Hepatocyte (in vitro differentiated cells): ENCODE results near the gene ATR. TPM values are rescaled to one million over a fixed set of nuclear protein-coding genes. Genes with fewer than 3 reads are reported as not detected.

ENCODE experiments used
- DNase-seq: peaks from one replicate; pipeline ENCODE4 v3.0.0-alpha.2; 2016; ENCODE audit warnings: low spot score
- H2AFZ ChIP-seq: fragments of 200-600 bp; sonication (generic); 2 replicates; pipeline ENCODE4 v1.6.0; 2016; ENCODE audit warnings: antibody characterized with exemption, mild to moderate bottlenecking
- H3K27ac ChIP-seq: fragments of 200-600 bp; sonication (generic); 2 replicates; pipeline ENCODE4 v1.5.1; 2016; ENCODE audit warnings: mild to moderate bottlenecking
- H3K27me3 ChIP-seq: fragments of 200-600 bp; sonication (generic); 2 replicates; pipeline ENCODE4 v1.6.1; 2016
- H3K36me3 ChIP-seq: fragments of 200-600 bp; sonication (generic); replicated peaks from 2 replicates; pipeline ENCODE4 v1.5.1; 2016; ENCODE audit warnings: low read depth; ENCODE audit not compliant: insufficient read depth
- H3K4me1 ChIP-seq: fragments of 200-600 bp; sonication (generic); 2 replicates; pipeline ENCODE4 v1.5.1; 2016; ENCODE audit warnings: mild to moderate bottlenecking, moderate library complexity; ENCODE audit not compliant: insufficient read depth
- H3K4me2 ChIP-seq: fragments of 200-600 bp; sonication (generic); 2 replicates; pipeline ENCODE4 v1.6.0; 2016
- H3K4me3 ChIP-seq: fragments of 200-600 bp; sonication (generic); 2 replicates; pipeline ENCODE4 v1.5.1; 2016; ENCODE audit warnings: mild to moderate bottlenecking
- H3K79me2 ChIP-seq: fragments of 200-600 bp; sonication (generic); 2 replicates; pipeline ENCODE4 v1.6.0; 2017; ENCODE audit warnings: mild to moderate bottlenecking
- H3K9me2 ChIP-seq: fragments of 200-600 bp; sonication (generic); replicated peaks from 2 replicates; pipeline ENCODE4 v1.6.0; 2017; ENCODE audit warnings: mild to moderate bottlenecking; ENCODE audit not compliant: insufficient read depth
- H3K9me3 ChIP-seq: fragments of 200-600 bp; sonication (generic); 2 replicates; pipeline ENCODE4 v1.5.1; 2016; ENCODE audit warnings: low read depth, mild to moderate bottlenecking
- H4K20me1 ChIP-seq: fragments of 200-600 bp; sonication (generic); 2 replicates; pipeline ENCODE4 v1.6.0; 2016; ENCODE audit warnings: mild to moderate bottlenecking; ENCODE audit not compliant: insufficient read depth, poor library complexity, severe bottlenecking
- CTCF ChIP-seq: fragments of 200-600 bp; sonication (generic); IDR thresholded peaks from 2 replicates; pipeline ENCODE4 v1.5.1; 2016; ENCODE audit warnings: antibody characterized with exemption, mild to moderate bottlenecking; ENCODE audit not compliant: poor library complexity
- EZH2 ChIP-seq: fragments of 200-600 bp; sonication (generic); IDR thresholded peaks from 2 replicates; pipeline ENCODE4 v1.6.1; 2016; ENCODE audit warnings: antibody characterized with exemption, mild to moderate bottlenecking, borderline replicate concordance
- EZH2phosphoT487 ChIP-seq: fragments of 200-600 bp; sonication (generic); IDR thresholded peaks from one replicate; pipeline ENCODE4 v1.6.1; 2018; ENCODE audit warnings: antibody characterized with exemption, mild to moderate bottlenecking, low read depth, moderate library complexity; ENCODE audit not compliant: unreplicated experiment, severe bottlenecking
- WGBS: methylation state at CpG from one replicate; pipeline ENCODE4 v1.1.6; 2016; ENCODE audit warnings: low lambda C conversion rate; ENCODE audit errors: missing lambda C conversion rate; 5-methylcytosine and 5-hydroxymethylcytosine counted together
- polyA plus RNA-seq: library from polyadenylated mRNA; unstranded; fragments of >200 nt; fragmentation: Nextera tagmentation; extraction: Ambion mirVana; gene quantifications from 2 replicates; pipeline ENCODE4 v1.2.1, GENCODE V29; 2016
- total RNA-seq: library from RNA; depleted of rRNA; stranded (reverse); fragments of >200 nt; gene quantifications from 2 replicates; pipeline ENCODE4 v1.2.3, GENCODE V29; 2014

The ATR gene
- total and polyA plus RNA-seq, 2 experiments from 2014 or later = 10.0 to 35.6 TPM

GRCh38 chr3:142523921-142524566, 54.5 kb downstream of the ATR start:
- 90% methylated on average over 4 of the region's 4 CpGs for WGBS
- no peaks in the 10 kb centered on the region for H3K36me3 ChIP-seq
- H3K9me3 ChIP-seq = no peaks in the 10 kb centered on the region
- H3K4me3 ChIP-seq = no peak overlapping the region
- H2AFZ ChIP-seq = no peak overlapping the region
- H3K27me3 ChIP-seq = no peaks in the 10 kb centered on the region
- H3K27ac ChIP-seq = no peak overlapping the region
- H3K4me2 ChIP-seq = no peak overlapping the region
- H4K20me1 ChIP-seq = no peaks in the 10 kb centered on the region
- no peaks in the 10 kb centered on the region for H3K79me2 ChIP-seq
- no peaks in the 10 kb centered on the region for H3K9me2 ChIP-seq
- DNase-seq = no peak
- TF ChIP-seq EZH2 = no peak
- no peak for TF ChIP-seq CTCF
- no peak for TF ChIP-seq EZH2phosphoT487
- no peaks in the 10 kb centered on the region for H3K4me1 ChIP-seq

GRCh38 chr3:142509079-142509478, 69.5 kb downstream of the ATR start:
- no peak overlapping the region for H3K4me2 ChIP-seq
- DNase-seq = no peak
- no peak overlapping the region for H2AFZ ChIP-seq
- no peaks in the 10 kb centered on the region for H3K9me2 ChIP-seq
- H3K27me3 ChIP-seq = no peaks in the 10 kb centered on the region
- H3K4me1 ChIP-seq = no peaks in the 10 kb centered on the region
- H3K9me3 ChIP-seq = no peaks in the 10 kb centered on the region
- no peaks in the 10 kb centered on the region for H3K36me3 ChIP-seq
- no peak overlapping the region for H3K27ac ChIP-seq
- WGBS = 100% methylated on average over 3 of the region's 3 CpGs
- TF ChIP-seq EZH2phosphoT487 = no peak
- no peak for TF ChIP-seq CTCF
- no peak for TF ChIP-seq EZH2
- H3K79me2 ChIP-seq = no peaks in the 10 kb centered on the region
- H3K4me3 ChIP-seq = no peak overlapping the region
- no peaks in the 10 kb centered on the region for H4K20me1 ChIP-seq

DNA sequence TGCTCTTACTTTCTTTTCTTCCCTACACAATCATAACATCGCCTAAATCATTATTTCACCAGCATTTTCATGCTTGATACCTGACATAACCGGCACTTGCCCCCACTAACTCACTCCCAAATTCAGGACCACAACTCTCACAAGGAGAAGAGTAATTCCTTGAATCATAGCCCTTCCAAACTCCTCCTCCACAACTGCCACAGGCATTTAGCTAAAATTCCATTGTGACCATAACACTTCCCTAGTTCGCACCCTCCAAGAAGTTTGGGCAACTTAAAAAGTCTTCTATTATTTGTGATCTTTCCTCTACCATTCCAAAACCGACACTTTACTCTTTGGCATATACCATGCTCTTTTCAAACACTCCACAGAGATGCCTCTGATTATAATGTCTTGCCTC, 71.3 kb downstream of the ATR start:
- Histone ChIP-seq H3K79me2 (no peaks in the 10 kb centered on the region), H3K4me1 (no peaks in the 10 kb centered on the region), H3K27ac (no peak overlapping the region), H3K4me2 (no peak overlapping the region), H4K20me1 (no peaks in the 10 kb centered on the region), H3K9me3 (no peaks in the 10 kb centered on the region), H3K27me3 (no peaks in the 10 kb centered on the region), H3K4me3 (no peak overlapping the region), H3K9me2 (no peaks in the 10 kb centered on the region), H2AFZ (no peak overlapping the region), H3K36me3 (no peaks in the 10 kb centered on the region)
- DNase-seq = no peak
- TF ChIP-seq CTCF = no peak
- TF ChIP-seq EZH2 = no peak
- no peak for TF ChIP-seq EZH2phosphoT487
- 99% methylated on average over 4 of the region's 4 CpGs for WGBS
